ENCODE results near the gene SGMS1.
"Not testable (repeated sequence)": the region's sequence is repeated elsewhere in the genome, so short reads cannot be mapped to it uniquely, and the experiment has no call there.

Gene SGMS1

GRCh38 chr10:50280049-50280841 is 343.5 kb downstream of the SGMS1 start:
- DNase-seq, result no peak
- in situ Hi-C loops (cut with MboI; ENCODE audit: low pct_unique_long_range_greater_than_20kb, low sequenced_read_pairs), result no loop called here

- no peak for DNase-seq
- in situ Hi-C loops (cut with MboI; ENCODE audit: low pct_unique_long_range_greater_than_20kb, low sequenced_read_pairs), result no loop called here
Observed at GRCh38 chr10:50279489-50279888, 344.3 kb downstream of the SGMS1 start.

- in situ Hi-C loops (cut with MboI; ENCODE audit: low pct_unique_long_range_greater_than_20kb, low sequenced_read_pairs), result no loop called here
- peak; percentile 51 for DNase-seq
Observed at GRCh38 chr10:50275650-50276235, 348.0 kb downstream of the SGMS1 start.

- in situ Hi-C loops (cut with MboI; ENCODE audit: low pct_unique_long_range_greater_than_20kb, low sequenced_read_pairs), result no loop called here
- no peak for DNase-seq
Observed at GRCh38 chr10:50272531-50272930, 351.2 kb downstream of the SGMS1 start.

- in situ Hi-C loops (cut with MboI; ENCODE audit: low pct_unique_long_range_greater_than_20kb, low sequenced_read_pairs), result no loop called here
- DNase-seq, result no peak
Observed at GRCh38 chr10:50271564-50272250, 352.0 kb downstream of the SGMS1 start.

- DNase-seq; in situ Hi-C loops (cut with MboI; ENCODE audit: low pct_unique_long_range_greater_than_20kb, low sequenced_read_pairs): not testable (repeated sequence)
Observed at GRCh38 chr10:50267877-50268276, 355.9 kb downstream of the SGMS1 start.

- DNase-seq; in situ Hi-C loops (cut with MboI; ENCODE audit: low pct_unique_long_range_greater_than_20kb, low sequenced_read_pairs): not testable (repeated sequence)
Observed at GRCh38 chr10:50262625-50263024, 361.1 kb downstream of the SGMS1 start.

GRCh38 chr10:50260791-50261281 is 362.9 kb downstream of the SGMS1 start:
- in situ Hi-C loops (cut with MboI; ENCODE audit: low pct_unique_long_range_greater_than_20kb, low sequenced_read_pairs), result no loop called here
- DNase-seq, result peak; percentile 55
